ENCODE results near the gene EMD. TPM values are rescaled to one million over a fixed set of nuclear protein-coding genes. Genes with fewer than 3 reads are reported as not detected.
"Not testable (repeated sequence)": the region's sequence is repeated elsewhere in the genome, so short reads cannot be mapped to it uniquely, and the experiment has no call there.

Gene EMD
- total RNA-seq, 2 experiments from 2014 or later: 65.9 to 66.0 TPM

DNA sequence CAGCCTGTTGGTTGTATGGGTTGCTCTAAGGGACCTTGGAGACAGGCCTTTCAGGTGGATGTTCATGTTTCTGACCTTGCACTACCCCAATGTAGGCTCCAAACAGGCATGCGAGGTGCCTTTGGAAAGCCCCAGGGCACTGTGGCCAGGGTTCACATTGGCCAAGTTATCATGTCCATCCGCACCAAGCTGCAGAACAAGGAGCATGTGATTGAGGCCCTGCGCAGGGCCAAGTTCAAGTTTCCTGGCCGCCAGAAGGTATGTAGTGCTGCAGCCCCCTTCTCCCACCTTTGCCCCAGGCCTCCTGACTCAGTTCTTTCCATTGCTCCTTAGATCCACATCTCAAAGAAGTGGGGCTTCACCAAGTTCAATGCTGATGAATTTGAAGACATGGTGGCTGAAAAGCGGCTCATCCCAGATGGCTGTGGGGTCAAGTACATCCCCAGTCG is 21.3 kb downstream of the EMD start:
- CTCF ChIA-PET: interaction anchor here (1.4 kb wide), 1 partner anchor 127 kb away, joined by 6 read pairs; no protein-coding TSS in a partner anchor
- H3K4me3 Mint-ChIP-seq: peak overlapping the region; percentile 90
- H3K9me3 Mint-ChIP-seq (ENCODE audit: insufficient read depth); ATAC-seq; DNase-seq; H3K27me3 Mint-ChIP-seq (ENCODE audit: low read depth): not testable (repeated sequence)
- H3K27ac Mint-ChIP-seq: peak overlapping the region; percentile 100
- POLR2A ChIA-PET: interaction anchor here (1.2 to 3.5 kb wide), 5 partner anchors 11 to 97 kb away, joined by 3 to 55 read pairs (median 4); partner anchors contain the start of genes DNASE1L1, SLC10A3 and TAFAZZIN
- H3K36me3 Mint-ChIP-seq (ENCODE audit: low read depth): peaks cover 40% of the 10 kb centered on the region
- peaks cover 14% of the 10 kb centered on the region for H3K4me1 Mint-ChIP-seq (ENCODE audit: low read depth)

- H3K4me3 Mint-ChIP-seq: peak overlapping the region; percentile 90
These were observed 22.1 kb downstream of the EMD start for GRCh38 chrX:154401045-154401799.

DNA sequence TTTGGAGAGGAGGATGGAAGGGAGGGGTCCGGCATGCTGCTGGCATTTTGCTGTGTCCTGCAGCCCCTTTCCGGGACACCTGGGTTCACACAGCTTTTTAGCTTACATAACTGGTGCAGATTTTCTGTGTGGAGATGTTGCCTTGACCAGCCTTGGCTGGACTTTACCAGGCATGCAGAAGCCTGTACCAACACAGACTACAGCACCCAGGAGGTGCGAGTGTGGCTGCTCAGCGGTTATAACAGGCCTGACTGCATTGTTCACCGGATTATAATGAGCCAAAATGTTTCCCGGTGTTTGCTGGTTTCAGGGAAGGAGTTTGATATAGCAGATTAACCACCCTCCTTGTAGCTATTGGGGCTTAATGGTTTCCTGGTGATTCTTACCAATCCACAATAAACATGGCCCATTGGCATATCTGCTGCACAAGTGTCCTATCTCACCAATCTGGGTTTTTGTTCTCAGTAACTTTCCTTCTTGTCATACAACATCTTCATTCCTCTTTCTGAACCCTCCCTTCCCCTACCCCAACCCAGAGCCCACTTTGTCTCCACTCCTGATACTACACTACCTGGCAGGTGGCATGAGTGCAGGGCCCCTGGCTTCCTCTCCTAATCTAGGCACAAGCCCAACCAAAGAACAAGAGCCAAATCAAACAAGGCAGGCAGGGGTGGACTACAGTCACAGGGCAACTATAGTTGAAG is 23.0 kb downstream of the EMD start:
- no peak overlapping the region for H3K4me3 Mint-ChIP-seq
- DNase-seq (no peak), ATAC-seq (no peak)
- peaks cover 38% of the 10 kb centered on the region for H3K36me3 Mint-ChIP-seq (ENCODE audit: low read depth)
- H3K27me3 Mint-ChIP-seq (ENCODE audit: low read depth): no peaks in the 10 kb centered on the region
- H3K9me3 Mint-ChIP-seq (ENCODE audit: insufficient read depth): no peaks in the 10 kb centered on the region
- peak overlapping the region; percentile 44 for H3K27ac Mint-ChIP-seq
- POLR2A ChIA-PET: interaction anchor here (0.6 to 1.1 kb wide), 2 partner anchors 32 to 88 kb away, joined by 3 read pairs; no protein-coding TSS in a partner anchor
- CTCF ChIA-PET: no interaction called here
- H3K4me1 Mint-ChIP-seq (ENCODE audit: low read depth): peaks cover 12% of the 10 kb centered on the region

More at GRCh38 chrX:154401045-154401799, 22.1 kb downstream of the EMD start:
- ATAC-seq (no peak), DNase-seq (no peak)
- H3K9me3 Mint-ChIP-seq (ENCODE audit: insufficient read depth): no peaks in the 10 kb centered on the region
- no peaks in the 10 kb centered on the region for H3K27me3 Mint-ChIP-seq (ENCODE audit: low read depth)
- H3K4me1 Mint-ChIP-seq (ENCODE audit: low read depth): peaks cover 14% of the 10 kb centered on the region
- peaks cover 40% of the 10 kb centered on the region for H3K36me3 Mint-ChIP-seq (ENCODE audit: low read depth)
- H3K27ac Mint-ChIP-seq: peak overlapping the region; percentile 100
- POLR2A ChIA-PET: interaction anchor here (0.7 to 1.2 kb wide), 2 partner anchors 19 to 1570 kb away, joined by 4 read pairs; partner anchors contain the start of genes CETN2 and NSDHL
- CTCF ChIA-PET: no interaction called here

DNA sequence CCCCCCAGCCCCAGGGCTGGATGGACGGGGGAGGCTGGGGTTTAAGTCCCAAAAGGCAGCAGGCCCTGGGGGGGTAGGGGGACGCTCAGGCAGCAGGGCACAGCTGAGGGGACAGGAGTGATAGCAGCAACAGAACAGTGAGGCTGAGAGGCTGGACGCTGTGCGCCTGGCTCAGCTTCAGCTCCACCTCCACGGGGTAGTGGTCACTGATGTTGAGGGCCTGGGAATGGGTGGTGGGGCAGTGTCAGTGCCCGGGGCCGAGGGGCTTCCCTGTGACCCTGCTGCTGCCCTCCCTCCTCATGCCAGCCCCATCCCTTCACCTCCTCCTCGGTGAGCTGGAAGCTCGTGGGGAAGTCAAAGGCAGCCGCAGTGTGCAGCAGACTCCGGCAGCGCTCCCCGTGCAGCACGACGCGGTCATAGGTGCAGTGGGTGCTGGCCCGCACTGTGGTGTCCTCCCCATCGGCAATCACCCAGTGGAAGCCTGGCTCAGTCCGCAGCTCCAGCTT is 23.6 kb downstream of the EMD start:
- DNase-seq (no peak), ATAC-seq (no peak)
- peaks cover 38% of the 10 kb centered on the region for H3K36me3 Mint-ChIP-seq (ENCODE audit: low read depth)
- H3K27me3 Mint-ChIP-seq (ENCODE audit: low read depth): no peaks in the 10 kb centered on the region
- peaks cover 11% of the 10 kb centered on the region for H3K4me1 Mint-ChIP-seq (ENCODE audit: low read depth)
- no peak overlapping the region for H3K4me3 Mint-ChIP-seq
- peak overlapping the region; percentile 44 for H3K27ac Mint-ChIP-seq
- H3K9me3 Mint-ChIP-seq (ENCODE audit: insufficient read depth): no peaks in the 10 kb centered on the region
- POLR2A ChIA-PET: interaction anchor here (0.6 to 1.1 kb wide), 2 partner anchors 32 to 87 kb away, joined by 3 read pairs; no protein-coding TSS in a partner anchor
- CTCF ChIA-PET: no interaction called here

DNA sequence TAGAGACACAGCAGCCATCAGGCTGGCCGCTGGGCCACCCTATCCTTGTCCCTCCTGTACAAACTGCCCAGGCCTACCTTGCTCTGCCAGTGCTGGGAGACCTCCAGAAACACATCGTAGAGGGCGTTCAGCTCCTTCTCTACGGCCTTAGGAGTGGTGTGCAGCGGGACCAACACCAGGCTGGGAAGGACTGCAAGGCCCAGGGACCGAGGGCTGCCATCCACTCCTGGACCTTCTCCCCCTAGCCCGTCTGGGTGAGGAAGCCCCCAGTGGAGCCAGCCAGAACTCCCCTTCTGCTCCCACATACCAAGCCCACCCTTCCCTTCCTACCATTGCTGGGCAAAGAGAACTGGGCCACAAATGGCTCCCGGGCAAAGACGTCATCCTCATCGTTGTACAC is 24.1 kb downstream of the EMD start:
- no peak overlapping the region for H3K27ac Mint-ChIP-seq
- H3K27me3 Mint-ChIP-seq (ENCODE audit: low read depth): no peaks in the 10 kb centered on the region
- peaks cover 11% of the 10 kb centered on the region for H3K4me1 Mint-ChIP-seq (ENCODE audit: low read depth)
- no peak overlapping the region for H3K4me3 Mint-ChIP-seq
- CTCF ChIA-PET: no interaction called here
- ATAC-seq (no peak), DNase-seq (no peak)
- H3K9me3 Mint-ChIP-seq (ENCODE audit: insufficient read depth): no peaks in the 10 kb centered on the region
- peaks cover 35% of the 10 kb centered on the region for H3K36me3 Mint-ChIP-seq (ENCODE audit: low read depth)
- POLR2A ChIA-PET: interaction anchor here (1.1 kb wide), 1 partner anchor 33 kb away, joined by 3 read pairs; no protein-coding TSS in a partner anchor

- Mint-ChIP-seq H3K4me3 (no peak overlapping the region), H3K9me3 (ENCODE audit: insufficient read depth) (no peaks in the 10 kb centered on the region), H3K27ac (no peak overlapping the region), H3K36me3 (ENCODE audit: low read depth) (peaks cover 34% of the 10 kb centered on the region), H3K4me1 (ENCODE audit: low read depth) (peaks cover 14% of the 10 kb centered on the region), H3K27me3 (ENCODE audit: low read depth) (no peaks in the 10 kb centered on the region)
- ChIA-PET CTCF (no interaction called here), POLR2A (no interaction called here)
- DNase-seq: no peak
- ATAC-seq: no peak
These were observed 24.8 kb downstream of the EMD start for GRCh38 chrX:154403858-154404257.

DNA sequence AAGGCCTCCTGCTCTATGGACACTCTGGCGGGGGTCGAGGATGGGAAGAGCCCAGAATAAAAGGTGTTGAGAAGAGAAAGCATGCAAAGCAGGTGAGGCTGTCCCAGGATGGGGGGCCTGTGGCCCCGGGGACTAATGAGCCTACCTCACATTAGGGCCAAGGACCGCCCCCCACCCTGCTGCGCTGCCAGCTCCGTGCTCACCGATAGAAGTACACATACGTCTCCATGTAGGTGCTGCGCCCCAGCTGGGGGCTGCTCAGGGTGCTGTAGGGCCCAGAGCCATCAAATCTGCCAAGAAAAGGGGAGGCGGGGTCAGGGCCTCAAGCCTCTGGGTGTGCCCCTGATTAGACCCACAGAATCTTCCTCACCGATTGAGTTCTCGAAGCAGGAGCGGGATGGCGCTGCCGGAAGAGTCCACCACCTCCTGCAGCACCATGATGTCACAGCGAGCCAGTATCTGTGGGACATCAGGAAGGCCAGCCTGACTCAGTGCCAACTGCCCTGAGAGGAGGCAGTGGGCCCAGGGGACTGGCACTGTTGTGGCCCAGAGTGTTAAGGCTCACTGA is 25.6 kb downstream of the EMD start:
- Mint-ChIP-seq H3K27me3 (ENCODE audit: low read depth) (no peaks in the 10 kb centered on the region), H3K27ac (no peak overlapping the region), H3K9me3 (ENCODE audit: insufficient read depth) (no peaks in the 10 kb centered on the region), H3K36me3 (ENCODE audit: low read depth) (peaks cover 28% of the 10 kb centered on the region), H3K4me1 (ENCODE audit: low read depth) (peaks cover 17% of the 10 kb centered on the region), H3K4me3 (no peak overlapping the region)
- DNase-seq: no peak
- ATAC-seq: no peak
- ChIA-PET CTCF (no interaction called here), POLR2A (interaction anchor here (0.6 kb wide), 1 partner anchor 100 kb away, joined by 5 read pairs; no protein-coding TSS in a partner anchor)

GRCh38 chrX:154408659-154409221 is 29.6 kb downstream of the EMD start:
- POLR2A ChIA-PET: interaction anchor here (5.3 kb wide), 1 partner anchor 10 kb away, joined by 55 read pairs; the partner anchor contains the start of gene RPL10
- peaks cover 13% of the 10 kb centered on the region for H3K4me1 Mint-ChIP-seq (ENCODE audit: low read depth)
- H3K4me3 Mint-ChIP-seq: no peak overlapping the region

DNA sequence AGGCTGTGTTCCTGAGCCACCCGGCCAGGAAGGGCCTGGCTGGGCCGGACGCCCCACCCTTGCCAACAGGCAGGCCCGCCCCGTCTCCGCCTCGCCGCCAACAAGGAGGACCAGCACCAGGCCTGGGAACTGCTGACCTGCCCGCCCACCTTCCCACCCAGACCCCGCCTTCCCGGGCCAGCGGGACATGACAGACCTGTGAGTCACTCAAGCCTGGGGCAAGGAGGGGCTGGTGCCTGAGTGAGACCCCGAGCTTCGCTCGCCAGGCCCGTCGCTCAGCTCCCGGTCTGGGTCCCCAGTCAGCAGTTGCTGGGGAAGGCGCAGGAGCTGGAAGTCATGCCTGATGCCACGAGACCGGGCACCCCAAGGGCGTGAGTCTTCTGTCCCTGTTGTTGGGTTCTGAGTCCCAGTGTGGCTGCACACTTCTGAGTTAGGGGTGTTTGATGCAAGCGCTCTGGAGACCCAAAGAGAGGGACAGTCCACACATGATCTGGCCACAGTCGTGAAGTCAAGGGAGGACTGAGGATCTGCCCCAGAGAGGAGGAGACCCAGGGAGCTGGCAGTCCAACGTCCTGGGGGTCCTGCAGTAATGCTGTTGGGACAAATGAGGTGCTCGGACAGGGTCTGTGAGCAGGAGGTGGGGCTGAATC is 30.3 kb downstream of the EMD start, which contains the start of gene DNASE1L1:
DNASE1L1 (minus strand) TSS at position 33 of the 650 bp plus-strand sequence. CDS start 3,686 bp downstream, outside the sequence.
- DNase-seq (no peak), ATAC-seq (no peak)
- Mint-ChIP-seq H3K27ac (peak within 1 kb of the TSS; percentile 52), H3K36me3 (ENCODE audit: low read depth) (peaks cover 16% of the 10 kb centered on the region), H3K27me3 (ENCODE audit: low read depth) (no peaks in the 10 kb centered on the region), H3K4me3 (peak within 1 kb of the TSS; percentile 36), H3K4me1 (ENCODE audit: low read depth) (peaks cover 13% of the 10 kb centered on the region), H3K9me3 (ENCODE audit: insufficient read depth) (no peaks in the 10 kb centered on the region)
- ChIA-PET POLR2A (interaction anchor here (5.3 kb wide), 1 partner anchor 11 kb away, joined by 55 read pairs; the partner anchor contains the start of gene RPL10), CTCF (no interaction called here)

More at GRCh38 chrX:154408659-154409221, 29.6 kb downstream of the EMD start:
- ATAC-seq (no peak), DNase-seq (no peak)
- no peaks in the 10 kb centered on the region for H3K27me3 Mint-ChIP-seq (ENCODE audit: low read depth)
- CTCF ChIA-PET: no interaction called here
- H3K36me3 Mint-ChIP-seq (ENCODE audit: low read depth): peaks cover 14% of the 10 kb centered on the region
- peak overlapping the region; percentile 52 for H3K27ac Mint-ChIP-seq
- no peaks in the 10 kb centered on the region for H3K9me3 Mint-ChIP-seq (ENCODE audit: insufficient read depth)

- Mint-ChIP-seq H3K9me3 (ENCODE audit: insufficient read depth) (no peaks in the 10 kb centered on the region), H3K27ac (peak overlapping the region; percentile 92), H3K4me1 (ENCODE audit: low read depth) (peaks cover 13% of the 10 kb centered on the region), H3K36me3 (ENCODE audit: low read depth) (peaks cover 21% of the 10 kb centered on the region), H3K27me3 (ENCODE audit: low read depth) (no peaks in the 10 kb centered on the region), H3K4me3 (peak overlapping the region; percentile 93)
- DNase-seq (peak; percentile 77), ATAC-seq (peak; percentile 79)
- ChIA-PET POLR2A (interaction anchor here (0.6 to 5.3 kb wide), 9 partner anchors 9 to 440 kb away, joined by 3 to 55 read pairs (median 7); partner anchors contain the start of genes ATP6AP1, HCFC1 and RPL10), CTCF (interaction anchor here (1.9 kb wide), 1 partner anchor 115 kb away, joined by 7 read pairs; no protein-coding TSS in a partner anchor)
These were observed 32.9 kb downstream of the EMD start for GRCh38 chrX:154411981-154412340.
